Gastrocnemius medialis (tissue), 4 donors: ENCODE results near the gene RPS6KA2. TPM values are rescaled to one million over a fixed set of nuclear protein-coding genes. Genes with fewer than 3 reads are reported as not detected.

Source experiments
- ATAC-seq, 2 donors: fragments of 150-250 bp; one replicate each; pipeline ENCODE4 v1.9.1; 2016
- DNase-seq, 2 donors: peaks; one replicate each; pipeline ENCODE4 v3.0.0-alpha.2; 2019
- H3K27ac ChIP-seq, 4 donors: fragments of 200-600 bp; sonication (generic); 1 replicate in 1 of 4; 2 replicates in 3 of 4; pipeline ENCODE4 v1.5.1; 2016 to 2018; ENCODE audit warnings: mild to moderate bottlenecking in 2 of 4, moderate library complexity in 1 of 4
- H3K27me3 ChIP-seq, 3 donors: fragments of 200-600 bp; sonication (generic) in 2 of 3; 1 replicate in 1 of 3; 2 replicates in 2 of 3; pipeline versions ENCODE4 v1.5.1 to v1.6.0; 2016 to 2019; ENCODE audit warnings: mild to moderate bottlenecking in 1 of 3, moderate library complexity in 1 of 3
- H3K36me3 ChIP-seq, 2 donors: fragments of 200-600 bp; sonication (generic) in 1 of 2; one replicate each; pipeline ENCODE4 v1.5.1; 2017 to 2018
- H3K4me1 ChIP-seq, 2 donors: fragments of 200-600 bp; sonication (generic) in 1 of 2; one replicate each; pipeline ENCODE4 v1.5.1; 2016 to 2017; ENCODE audit warnings: mild to moderate bottlenecking in 2 of 2
- H3K4me3 ChIP-seq, 4 donors: fragments of 200-600 bp; sonication (generic) in 3 of 4; 1 replicate in 1 of 4; 2 replicates in 3 of 4; pipeline ENCODE4 v1.5.1; 2016 to 2019; ENCODE audit warnings: mild to moderate bottlenecking in 2 of 4
- H3K9me3 ChIP-seq, 3 donors: fragments of 200-600 bp; sonication (generic) in 2 of 3; 1 replicate in 1 of 3; 2 replicates in 2 of 3; pipeline ENCODE4 v1.5.1; 2016 to 2019
- CTCF ChIP-seq, 5 experiments: fragments of 450-650 bp in 3 of 5; fragments of 200-600 bp in 2 of 5; sonication (generic) in 2 of 5; IDR thresholded peaks in 4 of 5; conservative IDR thresholded peaks in 1 of 5; 1 replicate in 4 of 5; 2 replicates in 1 of 5; pipeline ENCODE4 v1.5.1; 2016 to 2019; ENCODE audit warnings: antibody characterized with exemption in 5 of 5, mild to moderate bottlenecking in 3 of 5, moderate library complexity in 3 of 5
- POLR2A ChIP-seq, 2 donors: fragments of 450-650 bp; IDR thresholded peaks; one replicate each; pipeline ENCODE4 v1.6.1; 2017; ENCODE audit warnings: antibody characterized with exemption in 2 of 2, mild to moderate bottlenecking in 2 of 2, moderate library complexity in 2 of 2
- in situ Hi-C, 4 donors: fragments of 200-750 bp; cut with MboI; loops; one replicate each; pipeline versions ENCODE4 v1.15.0 to v1.8.0; 2017; ENCODE audit warnings: low sequenced_read_pairs in 4 of 4
- intact Hi-C: fragments of 100-400 bp; cut with DNase I; formaldehyde crosslinking; loops from one replicate; pipeline ENCODE4 v1.15.1; 2023; ENCODE audit warnings: low total_unique reads
- total RNA-seq, 4 donors: library from RNA; depleted of rRNA; stranded (reverse); fragments of >200 nt; gene quantifications; one replicate each; pipeline versions ENCODE4 v1.1.0 to v1.2.3, GENCODE V29; 2016

Gene RPS6KA2
- total RNA-seq, 4 donors from 2014 or later = 18.7 to 35.7 (median 27.4) TPM

- Histone ChIP-seq H3K4me1 (peaks cover 3 to 5% of the 10 kb centered on the region in 2 donors), H3K9me3 (no peaks in the 10 kb centered on the region), H3K27ac (no peak overlapping the region), H3K27me3 (no peaks in the 10 kb centered on the region), H3K4me3 (no peak overlapping the region), H3K36me3 (no peaks in the 10 kb centered on the region)
- in situ Hi-C loops (no loop called here), intact Hi-C loops (no loop called here)
- DNase-seq (no peak), ATAC-seq (no peak)
- no peak for TF ChIP-seq CTCF (IDR thresholded peaks at IDR 0.05 in 4 of 5, conservative IDR thresholded peaks at IDR 0.05 in 1 of 5)
- no peak for TF ChIP-seq POLR2A (IDR thresholded peaks at IDR 0.05)
These were observed 24.1 kb upstream of the RPS6KA2 start for GRCh38 chr6:166650824-166651807.

DNA sequence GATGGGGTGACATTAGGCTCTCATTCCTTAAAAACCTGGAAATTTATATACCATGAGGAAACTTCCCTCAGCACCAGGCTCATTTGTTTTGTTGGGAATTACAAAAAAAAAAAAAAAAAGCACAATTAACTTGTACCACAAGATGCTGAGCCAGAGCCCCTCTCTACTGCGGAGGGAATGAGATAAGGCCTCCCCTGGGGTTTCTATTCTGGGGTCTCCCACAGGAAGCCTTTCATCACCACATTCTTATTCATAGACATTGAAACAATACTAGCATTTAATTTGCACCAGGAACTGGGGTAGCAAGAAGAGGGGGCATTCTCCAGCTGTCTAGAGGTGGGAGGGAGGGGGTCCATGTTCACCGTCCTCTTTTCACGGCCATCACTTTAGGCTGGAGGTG is 23.0 kb upstream of the RPS6KA2 start:
- TF ChIP-seq CTCF (IDR thresholded peaks at IDR 0.05 in 4 of 5, conservative IDR thresholded peaks at IDR 0.05 in 1 of 5) = no peak
- TF ChIP-seq POLR2A (IDR thresholded peaks at IDR 0.05) = no peak
- H3K27ac ChIP-seq = no peak overlapping the region
- no peaks in the 10 kb centered on the region for H3K9me3 ChIP-seq
- no peak overlapping the region for H3K4me3 ChIP-seq
- DNase-seq (no peak), ATAC-seq (no peak)
- intact Hi-C loops = no loop called here
- in situ Hi-C loops = no loop called here
- H3K36me3 ChIP-seq = no peaks in the 10 kb centered on the region
- peaks cover 0 to 3% of the 10 kb centered on the region in 2 donors for H3K4me1 ChIP-seq
- no peaks in the 10 kb centered on the region for H3K27me3 ChIP-seq

- H3K27me3 ChIP-seq = no peaks in the 10 kb centered on the region
- no peak overlapping the region for H3K4me3 ChIP-seq
- no peak overlapping the region for H3K27ac ChIP-seq
- DNase-seq (no peak), ATAC-seq (no peak)
- H3K9me3 ChIP-seq = peaks cover 0 to under 1% (median 0%) of the 10 kb centered on the region in 3 donors
- H3K4me1 ChIP-seq = no peaks in the 10 kb centered on the region
- no peak for TF ChIP-seq CTCF (IDR thresholded peaks at IDR 0.05 in 4 of 5, conservative IDR thresholded peaks at IDR 0.05 in 1 of 5)
- TF ChIP-seq POLR2A (IDR thresholded peaks at IDR 0.05) = no peak
- intact Hi-C loops = no loop called here
- H3K36me3 ChIP-seq = no peaks in the 10 kb centered on the region
- in situ Hi-C loops = no loop called here
These were observed 21.8 kb upstream of the RPS6KA2 start for GRCh38 chr6:166648846-166649245.

GRCh38 chr6:166647896-166648295 is 20.8 kb upstream of the RPS6KA2 start:
- H3K4me1 ChIP-seq = no peaks in the 10 kb centered on the region
- DNase-seq (no peak), ATAC-seq (no peak)
- no peak overlapping the region for H3K4me3 ChIP-seq
- intact Hi-C loops (no loop called here), in situ Hi-C loops (no loop called here)
- no peak for TF ChIP-seq POLR2A (IDR thresholded peaks at IDR 0.05)
- no peak for TF ChIP-seq CTCF (IDR thresholded peaks at IDR 0.05 in 4 of 5, conservative IDR thresholded peaks at IDR 0.05 in 1 of 5)
- H3K36me3 ChIP-seq = no peaks in the 10 kb centered on the region
- H3K9me3 ChIP-seq = peaks cover 0 to 7% (median 0%) of the 10 kb centered on the region in 3 donors
- no peak overlapping the region for H3K27ac ChIP-seq
- H3K27me3 ChIP-seq = no peaks in the 10 kb centered on the region
